HG03159 (cell line): ENCODE measurements around the gene RNPEP.
"Not testable (repeated sequence)": the region's sequence is repeated elsewhere in the genome, so short reads cannot be mapped to it uniquely, and the experiment has no call there.

Experiments
- ATAC-seq: cut with Tn5 transposase; IDR thresholded peaks from one replicate; pipeline ENCODE4 v1.9.1; 2021; ENCODE audit warnings: mild to moderate bottlenecking, moderate library complexity; ENCODE audit not compliant: unreplicated experiment

RNPEP gene

GRCh38 chr1:202034149-202034682 is 51.8 kb downstream of the RNPEP start:
- no peak for ATAC-seq

- no peak for ATAC-seq
Observed at GRCh38 chr1:202034683-202035462, 52.4 kb downstream of the RNPEP start.

- ATAC-seq, result no peak
Observed at GRCh38 chr1:202036595-202037387, 54.3 kb downstream of the RNPEP start.

- no peak for ATAC-seq
Observed at GRCh38 chr1:202037706-202038296, 55.4 kb downstream of the RNPEP start.

GRCh38 chr1:202038688-202039346 is 56.4 kb downstream of the RNPEP start:
- ATAC-seq, result peak; percentile 65

- ATAC-seq, result no peak
Observed at GRCh38 chr1:202045705-202046104, 63.3 kb downstream of the RNPEP start.

GRCh38 chr1:202046227-202046626 is 63.8 kb downstream of the RNPEP start:
- no peak for ATAC-seq

- ATAC-seq, result no peak
Observed at GRCh38 chr1:202046748-202047708, 64.6 kb downstream of the RNPEP start.

GRCh38 chr1:202047977-202048376 is 65.5 kb downstream of the RNPEP start:
- no peak for ATAC-seq

- no peak for ATAC-seq
Observed at GRCh38 chr1:202049129-202049528, 66.7 kb downstream of the RNPEP start.

- ATAC-seq, result no peak
Observed at GRCh38 chr1:202054094-202054493, 71.6 kb downstream of the RNPEP start.

GRCh38 chr1:202054673-202055072 is 72.2 kb downstream of the RNPEP start:
- not testable (repeated sequence) for ATAC-seq
